Loucy (cell line): Measurements from ENCODE around the gene P4HA1.

Experiments used
- H2AFZ ChIP-seq: fragments of 200-600 bp; sonication (generic); 2 replicates; pipeline ENCODE4 v1.6.0; 2016; ENCODE audit warnings: antibody characterized with exemption, mild to moderate bottlenecking, low read length, moderate library complexity
- H3F3A ChIP-seq: fragments of 200-600 bp; 2 replicates; pipeline ENCODE4 v1.6.0; 2016; ENCODE audit warnings: antibody characterized with exemption, low read depth, mild to moderate bottlenecking
- H3K27me3 ChIP-seq: fragments of 200-600 bp; sonication (generic); 2 replicates; pipeline ENCODE4 v1.6.1; 2014; ENCODE audit warnings: low read length, mild to moderate bottlenecking; ENCODE audit not compliant: insufficient read depth, poor library complexity, severe bottlenecking
- H3K36me3 ChIP-seq: fragments of 200-600 bp; sonication (generic); 2 replicates; pipeline ENCODE4 v1.6.1; 2016; ENCODE audit warnings: low read length; ENCODE audit not compliant: insufficient read depth
- H3K4me1 ChIP-seq: fragments of 200-600 bp; sonication (generic); 2 replicates; pipeline ENCODE4 v1.5.1; 2014; ENCODE audit warnings: low read length, mild to moderate bottlenecking; ENCODE audit not compliant: insufficient read depth, poor library complexity, severe bottlenecking
- H3K4me2 ChIP-seq: fragments of 200-600 bp; sonication (generic); 2 replicates; pipeline ENCODE4 v1.6.0; 2014; ENCODE audit warnings: antibody characterized with exemption, low read length, low read depth, mild to moderate bottlenecking; ENCODE audit not compliant: poor library complexity, severe bottlenecking
- H3K4me3 ChIP-seq: fragments of 200-600 bp; sonication (generic); 2 replicates; pipeline ENCODE4 v1.5.1; 2014; ENCODE audit warnings: low read length, mild to moderate bottlenecking, mixed read lengths; ENCODE audit not compliant: poor library complexity, severe bottlenecking
- H3K79me2 ChIP-seq: fragments of 200-600 bp; sonication (generic); 2 replicates; pipeline ENCODE4 v1.6.1; 2014; ENCODE audit warnings: low read length; ENCODE audit not compliant: insufficient read depth
- H3K9ac ChIP-seq: fragments of 200-600 bp; sonication (generic); 2 replicates; pipeline ENCODE4 v1.6.0; 2014; ENCODE audit warnings: mild to moderate bottlenecking, low read depth, low read length, moderate library complexity; ENCODE audit not compliant: poor library complexity, severe bottlenecking
- H3K9me2 ChIP-seq: fragments of 200-600 bp; sonication (generic); replicated peaks from 2 replicates; pipeline ENCODE4 v1.6.1; 2016; ENCODE audit warnings: low read depth, low read length, mixed read lengths
- H3K9me3 ChIP-seq: fragments of 200-600 bp; sonication (generic); 2 replicates; pipeline ENCODE4 v1.6.1; 2014; ENCODE audit warnings: mild to moderate bottlenecking, antibody characterized with exemption, low read length, low read depth; ENCODE audit not compliant: insufficient read depth
- H4K20me1 ChIP-seq: fragments of 200-600 bp; sonication (generic); 2 replicates; pipeline ENCODE4 v1.6.0; 2014; ENCODE audit warnings: antibody characterized with exemption, low read length, mild to moderate bottlenecking; ENCODE audit not compliant: insufficient read depth, poor library complexity, severe bottlenecking
- CTCF ChIP-seq: fragments of 200-600 bp; sonication (generic); conservative IDR thresholded peaks from 2 replicates; pipeline ENCODE4 v1.5.1; 2014; ENCODE audit warnings: mild to moderate bottlenecking, antibody characterized with exemption, low read length
- EZH2phosphoT487 ChIP-seq: fragments of 200-600 bp; IDR thresholded peaks from 2 replicates; pipeline ENCODE4 v1.6.1; 2018; ENCODE audit warnings: antibody characterized with exemption, mild to moderate bottlenecking, moderate library complexity, borderline replicate concordance

Gene P4HA1

GRCh38 chr10:73106301-73106700, 9.6 kb upstream of the P4HA1 start:
- Histone ChIP-seq H3K36me3 (no peaks in the 10 kb centered on the region), H3K4me1 (peaks cover 8% of the 10 kb centered on the region)

GRCh38 chr10:73099141-73099540, 2.5 kb upstream of the P4HA1 start:
- peaks cover 22% of the 10 kb centered on the region for H3K79me2 ChIP-seq
- peaks cover 19% of the 10 kb centered on the region for H3K4me1 ChIP-seq
- no peak overlapping the region for H3K9ac ChIP-seq
- H3K9me3 ChIP-seq, result no peaks in the 10 kb centered on the region
- no peak overlapping the region for H3K4me2 ChIP-seq
- no peak overlapping the region for H2AFZ ChIP-seq
- TF ChIP-seq CTCF (no peak), EZH2phosphoT487 (no peak)
- no peak overlapping the region for H3K4me3 ChIP-seq
- no peaks in the 10 kb centered on the region for H3K36me3 ChIP-seq
- H3K9me2 ChIP-seq, result no peaks in the 10 kb centered on the region
- H3K27me3 ChIP-seq, result no peaks in the 10 kb centered on the region
- peaks cover 11% of the 10 kb centered on the region for H4K20me1 ChIP-seq
- peaks cover 12% of the 10 kb centered on the region; the same call in 1 of the 2 replicates for H3F3A ChIP-seq

More at GRCh38 chr10:73106301-73106700, 9.6 kb upstream of the P4HA1 start:
- Histone ChIP-seq H2AFZ (no peak overlapping the region), H3K9me3 (no peaks in the 10 kb centered on the region), H3K27me3 (no peaks in the 10 kb centered on the region), H3K79me2 (no peaks in the 10 kb centered on the region), H3K4me3 (no peak overlapping the region), H3K9ac (no peak overlapping the region), H3F3A (no peaks in the 10 kb centered on the region), H3K4me2 (no peak overlapping the region), H4K20me1 (no peaks in the 10 kb centered on the region), H3K9me2 (no peaks in the 10 kb centered on the region)
- no peak for TF ChIP-seq EZH2phosphoT487
- TF ChIP-seq CTCF, result no peak

- Histone ChIP-seq H3K27me3 (no peaks in the 10 kb centered on the region), H3K9ac (peak overlapping the region; percentile 91), H4K20me1 (peaks cover 24% of the 10 kb centered on the region), H3K4me3 (peak overlapping the region; percentile 84), H3K9me2 (no peaks in the 10 kb centered on the region), H3K36me3 (no peaks in the 10 kb centered on the region), H3K79me2 (peaks cover 38% of the 10 kb centered on the region), H3K4me2 (peak overlapping the region; percentile 95), H2AFZ (peak overlapping the region; percentile 95), H3K4me1 (peaks cover 27% of the 10 kb centered on the region), H3K9me3 (no peaks in the 10 kb centered on the region), H3F3A (peaks cover 12% of the 10 kb centered on the region; the same call in 1 of the 2 replicates)
- no peak for TF ChIP-seq EZH2phosphoT487
- TF ChIP-seq CTCF, result no peak
Observed at GRCh38 chr10:73097305-73097670, 622 bp upstream of the P4HA1 start.
